GM12801 (cell line): Measurements from ENCODE around the gene RPS6KA1.

Experiments used
- TF ChIP-seq, protein P1 (sequence below): IDR thresholded peaks from one replicate; pipeline ENCODE4 v1.5.1; 2011; ENCODE audit warnings: control low read depth; ENCODE audit not compliant: insufficient read length; ENCODE audit errors: extremely low read depth

RPS6KA1 gene

DNA sequence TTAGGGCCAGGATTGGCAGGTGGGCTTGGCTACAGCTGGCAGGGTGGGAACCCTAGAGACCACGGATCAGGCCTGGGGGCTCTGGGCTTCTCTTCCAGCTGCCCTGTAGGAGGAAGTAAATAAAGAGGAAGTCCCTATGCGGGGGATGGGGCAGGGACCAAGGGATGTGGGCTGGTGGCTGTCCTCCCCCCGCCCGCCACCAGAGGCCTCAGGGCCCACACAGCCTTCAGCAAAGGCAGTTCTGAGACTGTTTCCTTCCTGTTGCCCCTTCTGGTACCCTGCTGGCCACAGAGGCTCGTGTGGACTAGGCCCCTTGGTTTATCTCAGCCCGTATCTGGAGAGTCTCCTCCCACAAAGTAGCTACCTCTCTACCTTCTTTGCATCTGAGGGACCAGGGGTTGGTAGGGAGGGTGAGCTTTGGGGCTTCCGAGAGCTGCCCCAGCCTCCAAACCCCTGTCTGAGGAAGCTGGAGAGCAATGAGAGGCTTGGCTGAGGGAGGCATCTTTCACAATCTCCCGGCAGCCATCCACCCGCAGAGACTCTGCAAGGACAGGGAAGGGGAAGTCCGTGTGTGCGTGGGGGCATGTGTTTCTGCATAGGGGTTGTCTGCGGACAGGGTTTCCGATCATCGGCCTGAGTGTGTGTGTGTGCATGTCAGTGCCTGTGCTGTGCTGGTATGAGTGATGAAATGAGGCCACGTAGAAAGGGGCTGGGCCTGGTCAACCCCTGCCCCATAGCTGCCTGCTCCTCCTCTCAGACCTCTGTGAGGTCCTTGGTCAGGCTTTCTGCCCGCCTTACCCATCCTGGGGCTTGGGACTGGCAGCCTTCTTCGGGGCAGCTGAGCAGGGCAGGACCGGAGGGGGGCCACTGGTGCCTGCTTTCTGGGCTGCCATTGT lies 12.5 kb downstream of the RPS6KA1 start:
- TF ChIP-seq, protein P1, sequence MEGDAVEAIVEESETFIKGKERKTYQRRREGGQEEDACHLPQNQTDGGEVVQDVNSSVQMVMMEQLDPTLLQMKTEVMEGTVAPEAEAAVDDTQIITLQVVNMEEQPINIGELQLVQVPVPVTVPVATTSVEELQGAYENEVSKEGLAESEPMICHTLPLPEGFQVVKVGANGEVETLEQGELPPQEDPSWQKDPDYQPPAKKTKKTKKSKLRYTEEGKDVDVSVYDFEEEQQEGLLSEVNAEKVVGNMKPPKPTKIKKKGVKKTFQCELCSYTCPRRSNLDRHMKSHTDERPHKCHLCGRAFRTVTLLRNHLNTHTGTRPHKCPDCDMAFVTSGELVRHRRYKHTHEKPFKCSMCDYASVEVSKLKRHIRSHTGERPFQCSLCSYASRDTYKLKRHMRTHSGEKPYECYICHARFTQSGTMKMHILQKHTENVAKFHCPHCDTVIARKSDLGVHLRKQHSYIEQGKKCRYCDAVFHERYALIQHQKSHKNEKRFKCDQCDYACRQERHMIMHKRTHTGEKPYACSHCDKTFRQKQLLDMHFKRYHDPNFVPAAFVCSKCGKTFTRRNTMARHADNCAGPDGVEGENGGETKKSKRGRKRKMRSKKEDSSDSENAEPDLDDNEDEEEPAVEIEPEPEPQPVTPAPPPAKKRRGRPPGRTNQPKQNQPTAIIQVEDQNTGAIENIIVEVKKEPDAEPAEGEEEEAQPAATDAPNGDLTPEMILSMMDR, result no peak

DNA sequence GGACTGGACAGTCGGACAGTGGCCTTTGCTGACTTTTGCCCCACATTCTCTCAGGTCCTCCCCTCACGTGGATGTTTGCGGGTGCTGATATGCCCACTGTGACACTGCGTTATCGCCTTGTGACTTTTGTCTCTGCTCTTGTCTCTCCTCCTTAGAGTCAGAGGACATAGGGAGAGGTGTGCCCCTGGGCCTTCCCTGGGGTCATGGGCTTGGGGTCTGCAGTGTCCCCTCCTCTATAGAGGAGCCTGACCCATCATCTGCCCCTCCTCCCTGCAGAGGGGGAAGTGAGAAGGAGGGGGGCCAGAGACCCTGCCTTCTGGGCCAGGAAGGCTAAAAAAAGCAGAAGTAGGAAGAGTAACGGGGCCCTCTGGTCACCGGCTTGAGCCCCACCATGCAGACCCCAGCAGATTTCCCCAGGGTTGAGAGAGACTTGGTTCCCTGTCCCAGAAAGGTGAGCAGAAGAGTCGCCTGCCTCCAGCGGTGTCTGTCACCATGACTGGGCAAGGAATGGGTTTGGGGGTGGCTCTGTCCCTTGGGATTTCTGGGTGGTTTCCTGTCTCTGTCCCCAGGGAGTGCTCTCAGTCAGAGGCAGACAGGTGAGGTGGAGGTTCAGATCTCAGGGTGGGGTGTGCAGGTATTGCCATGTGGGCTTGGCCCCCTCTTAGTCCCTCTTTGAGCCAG lies 13.3 kb downstream of the RPS6KA1 start:
- TF ChIP-seq, protein P1, result no peak

DNA sequence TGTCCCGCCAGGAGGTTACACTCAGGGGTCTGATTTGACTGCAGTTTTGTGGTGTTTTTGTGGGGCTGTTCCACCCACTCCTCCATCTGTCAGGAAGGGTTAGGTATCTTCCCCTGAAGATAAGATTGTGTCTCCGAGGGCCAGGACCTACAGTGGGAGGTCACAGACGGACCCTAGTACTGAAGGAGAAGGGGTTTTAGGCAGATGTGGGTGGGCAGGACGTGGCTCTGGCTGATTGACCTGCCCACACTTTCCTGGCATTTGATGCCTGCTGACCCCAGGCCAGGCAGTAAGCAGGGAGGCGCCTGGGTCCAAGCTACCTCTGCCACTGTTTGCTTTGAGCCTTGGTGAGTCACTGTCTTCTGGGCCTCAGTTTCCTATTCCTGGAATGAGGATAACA lies 13.9 kb downstream of the RPS6KA1 start:
- TF ChIP-seq, protein P1, result no peak

DNA sequence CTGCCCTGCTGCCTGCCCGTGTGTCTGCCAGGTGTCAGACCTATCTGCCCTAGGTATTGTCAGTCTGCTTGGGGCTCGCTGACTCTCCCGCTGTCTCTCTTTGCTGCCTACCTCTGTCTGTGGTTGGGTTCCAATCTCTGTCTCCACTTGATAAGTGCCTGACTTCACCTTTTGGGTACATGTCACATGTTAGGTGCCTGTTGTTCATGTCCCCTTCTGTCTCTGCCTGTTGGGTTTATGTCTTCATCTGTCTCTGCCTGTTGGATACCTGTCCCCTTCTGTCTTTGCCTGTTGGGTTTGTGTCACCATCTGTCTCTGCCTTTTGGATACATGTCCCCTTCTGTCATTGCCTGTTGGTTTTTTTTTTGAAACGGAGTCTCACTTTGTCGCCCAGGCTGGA lies 14.6 kb downstream of the RPS6KA1 start:
- TF ChIP-seq, protein P1, result no peak

DNA sequence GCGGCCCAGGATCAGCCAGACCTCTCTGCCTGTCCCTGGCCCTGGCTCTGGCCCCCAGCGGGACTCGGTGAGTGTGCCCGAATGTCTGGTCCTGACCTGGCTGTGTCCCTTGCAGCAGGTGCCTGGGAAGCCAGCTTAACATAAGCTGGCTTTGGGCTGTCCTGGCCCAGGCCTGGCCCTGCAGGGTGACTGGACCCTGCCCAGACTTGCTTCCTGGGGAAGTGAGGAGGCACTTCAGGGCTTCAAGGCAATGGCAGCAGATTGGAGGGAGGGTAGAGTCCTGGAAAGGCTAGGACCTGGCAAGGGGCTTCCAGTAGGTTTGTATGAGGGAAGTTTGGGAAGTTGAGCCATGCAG lies 16.4 kb downstream of the RPS6KA1 start:
- TF ChIP-seq, protein P1, result no peak

DNA sequence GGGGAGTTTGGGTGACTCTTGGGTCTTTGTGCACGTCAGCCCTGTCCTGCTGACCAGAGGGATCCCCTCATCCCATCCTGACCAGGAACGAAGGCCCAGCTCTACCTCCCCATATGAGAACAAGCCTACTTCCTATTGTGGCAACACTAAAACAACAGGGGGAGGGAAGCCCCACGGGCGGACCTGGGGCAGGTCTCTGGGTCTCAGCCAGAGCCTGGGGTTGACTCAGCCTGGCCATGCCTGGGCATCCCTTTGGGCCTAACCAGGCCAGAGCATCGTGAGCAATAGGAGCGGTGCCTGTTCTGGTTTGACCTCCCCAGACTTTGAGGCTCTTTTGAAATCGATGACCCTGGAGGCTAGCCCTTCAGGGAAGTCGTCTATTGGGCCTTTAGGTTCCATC lies 16.8 kb downstream of the RPS6KA1 start:
- TF ChIP-seq, protein P1, result no peak

DNA sequence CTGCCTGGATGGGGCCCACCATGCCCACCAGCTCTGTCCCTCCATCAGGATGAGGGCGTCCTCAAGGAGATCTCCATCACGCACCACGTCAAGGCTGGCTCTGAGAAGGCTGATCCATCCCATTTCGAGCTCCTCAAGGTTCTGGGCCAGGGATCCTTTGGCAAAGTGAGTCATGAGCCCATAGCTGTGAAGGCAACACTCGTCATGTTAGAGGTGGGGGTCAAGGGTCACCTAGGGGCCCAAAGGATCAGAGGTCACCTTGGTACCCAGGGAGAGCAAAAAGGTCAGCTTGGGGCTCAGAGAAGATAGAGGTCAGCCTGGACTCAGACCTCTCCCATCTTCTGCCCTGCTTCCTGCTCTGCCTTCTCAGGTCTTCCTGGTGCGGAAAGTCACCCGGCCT lies 17.3 kb downstream of the RPS6KA1 start:
- TF ChIP-seq, protein P1, result no peak
